ENCODE measurements around the gene ADGRD2. TPM values are rescaled to one million over a fixed set of nuclear protein-coding genes. Genes with fewer than 3 reads are reported as not detected.
"Not testable (repeated sequence)": the region's sequence is repeated elsewhere in the genome, so short reads cannot be mapped to it uniquely, and the experiment has no call there.

The ADGRD2 gene
- total and polyA plus RNA-seq, 7 donors = not detected

GRCh38 chr9:124423591-124423990 lies 26.7 kb upstream of the ADGRD2 start:
- intact Hi-C loops (cut with DNase I) = loop anchor here (10.0 kb wide), 1 partner anchor 111 kb away; no protein-coding TSS in a partner anchor
- TF ChIP-seq EP300 (IDR thresholded peaks at IDR 0.05) = no peak
- no peak for TF ChIP-seq CTCF (IDR thresholded peaks at IDR 0.05)
- TF ChIP-seq POLR2AphosphoS5 (IDR thresholded peaks at IDR 0.05) = no peak
- TF ChIP-seq POLR2A (IDR thresholded peaks at IDR 0.05) = no peak
- no peaks in the 10 kb centered on the region for H3K27me3 ChIP-seq
- H3K36me3 ChIP-seq = no peaks in the 10 kb centered on the region
- no peak overlapping the region for H3K27ac ChIP-seq
- no peak overlapping the region for H3K4me3 ChIP-seq
- H3K9me3 ChIP-seq = no peaks in the 10 kb centered on the region
- peak; percentile 52 for DNase-seq
- peaks cover 0 to 6% (median 1%) of the 10 kb centered on the region in 4 donors for H3K4me1 ChIP-seq
- 56 to 61% methylated on average over 11 of the region's 11 CpGs for WGBS, 2 donors

- not testable (repeated sequence) for H3K9me3 ChIP-seq, H3K27me3 ChIP-seq, H3K4me1 ChIP-seq, H3K27ac ChIP-seq, H3K36me3 ChIP-seq, DNase-seq, H3K4me3 ChIP-seq
- intact Hi-C loops (cut with DNase I) = loop anchor here (10.0 kb wide), 1 partner anchor 109 kb away; no protein-coding TSS in a partner anchor
- 75 to 95% methylated on average over 12 of the region's 12 CpGs for WGBS, 2 donors
Measured at GRCh38 chr9:124425733-124426132, 24.5 kb upstream of the ADGRD2 start.

GRCh38 chr9:124426361-124426760 lies 23.9 kb upstream of the ADGRD2 start:
- H3K27ac ChIP-seq = no peak overlapping the region
- TF ChIP-seq POLR2A (IDR thresholded peaks at IDR 0.05) = no peak
- no peak for TF ChIP-seq CTCF (IDR thresholded peaks at IDR 0.05)
- TF ChIP-seq EP300 (IDR thresholded peaks at IDR 0.05) = no peak
- TF ChIP-seq POLR2AphosphoS5 (IDR thresholded peaks at IDR 0.05) = no peak
- H3K36me3 ChIP-seq = no peaks in the 10 kb centered on the region
- intact Hi-C loops (cut with DNase I) = loop anchor here (10.0 kb wide), 1 partner anchor 108 kb away; no protein-coding TSS in a partner anchor
- no peaks in the 10 kb centered on the region for H3K9me3 ChIP-seq
- DNase-seq = peak; percentile 35
- no peak overlapping the region for H3K4me3 ChIP-seq
- H3K4me1 ChIP-seq = peaks cover 0 to 2% (median 0%) of the 10 kb centered on the region in 4 donors
- H3K27me3 ChIP-seq = no peaks in the 10 kb centered on the region
- WGBS, 2 donors = 94 to 95% methylated on average over 7 of the region's 7 CpGs

- Histone ChIP-seq H3K27me3 (no peaks in the 10 kb centered on the region), H3K27ac (no peak overlapping the region), H3K36me3 (no peaks in the 10 kb centered on the region), H3K4me3 (no peak overlapping the region), H3K4me1 (peaks cover 0 to 2% (median 0%) of the 10 kb centered on the region in 4 donors), H3K9me3 (no peaks in the 10 kb centered on the region)
- 61 to 67% methylated on average over 4 of the region's 4 CpGs for WGBS, 2 donors
- no peak for TF ChIP-seq POLR2A (IDR thresholded peaks at IDR 0.05)
- TF ChIP-seq POLR2AphosphoS5 (IDR thresholded peaks at IDR 0.05) = no peak
- TF ChIP-seq CTCF (IDR thresholded peaks at IDR 0.05) = no peak
- no peak for TF ChIP-seq EP300 (IDR thresholded peaks at IDR 0.05)
- DNase-seq = peak; percentile 22
- intact Hi-C loops (cut with DNase I) = loop anchor here (10.0 kb wide), 1 partner anchor 108 kb away; no protein-coding TSS in a partner anchor
Measured at GRCh38 chr9:124427281-124427680, 23.0 kb upstream of the ADGRD2 start.

GRCh38 chr9:124428751-124429529 lies 21.3 kb upstream of the ADGRD2 start:
- peak; percentile 62 for DNase-seq
- Histone ChIP-seq H3K4me1 (peaks cover 0 to 2% (median 0%) of the 10 kb centered on the region in 4 donors), H3K27ac (no peak overlapping the region), H3K4me3 (no peak overlapping the region), H3K9me3 (no peaks in the 10 kb centered on the region), H3K27me3 (no peaks in the 10 kb centered on the region), H3K36me3 (no peaks in the 10 kb centered on the region)
- intact Hi-C loops (cut with DNase I) = loop anchor here (10.0 kb wide), 1 partner anchor 106 kb away; no protein-coding TSS in a partner anchor
- 78 to 83% methylated on average over 28 of the region's 28 CpGs for WGBS, 2 donors
- no peak for TF ChIP-seq POLR2AphosphoS5 (IDR thresholded peaks at IDR 0.05)
- TF ChIP-seq POLR2A (IDR thresholded peaks at IDR 0.05) = no peak
- no peak for TF ChIP-seq EP300 (IDR thresholded peaks at IDR 0.05)
- no peak for TF ChIP-seq CTCF (IDR thresholded peaks at IDR 0.05)
